ENCODE measurements around the gene CTXND1.

CTXND1 gene

GRCh38 chr15:80208758-80209734, 43.0 kb downstream of the CTXND1 start:
- no peak for DNase-seq (ENCODE audit: low read depth)

GRCh38 chr15:80207887-80208286, 44.1 kb downstream of the CTXND1 start:
- DNase-seq (ENCODE audit: low read depth): no peak

DNA sequence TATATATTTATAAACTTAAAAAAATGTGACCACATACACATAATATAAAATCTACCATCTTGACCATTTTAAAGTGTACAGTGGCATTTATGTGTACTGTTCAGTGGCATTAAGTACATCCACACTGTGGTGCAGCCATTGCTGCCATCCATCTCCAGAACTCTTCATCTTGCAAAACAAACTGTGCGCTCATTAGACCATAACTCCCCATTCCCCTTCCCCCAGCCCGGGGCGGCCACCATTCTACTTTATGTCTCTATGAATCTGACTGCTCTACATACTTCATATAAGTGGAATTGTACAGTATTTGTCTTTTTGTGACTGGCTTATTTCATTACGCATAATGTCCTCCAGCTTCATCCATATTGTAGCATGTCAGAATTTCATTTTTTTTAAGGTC, 47.8 kb downstream of the CTXND1 start:
- no peak for DNase-seq (ENCODE audit: low read depth)

DNA sequence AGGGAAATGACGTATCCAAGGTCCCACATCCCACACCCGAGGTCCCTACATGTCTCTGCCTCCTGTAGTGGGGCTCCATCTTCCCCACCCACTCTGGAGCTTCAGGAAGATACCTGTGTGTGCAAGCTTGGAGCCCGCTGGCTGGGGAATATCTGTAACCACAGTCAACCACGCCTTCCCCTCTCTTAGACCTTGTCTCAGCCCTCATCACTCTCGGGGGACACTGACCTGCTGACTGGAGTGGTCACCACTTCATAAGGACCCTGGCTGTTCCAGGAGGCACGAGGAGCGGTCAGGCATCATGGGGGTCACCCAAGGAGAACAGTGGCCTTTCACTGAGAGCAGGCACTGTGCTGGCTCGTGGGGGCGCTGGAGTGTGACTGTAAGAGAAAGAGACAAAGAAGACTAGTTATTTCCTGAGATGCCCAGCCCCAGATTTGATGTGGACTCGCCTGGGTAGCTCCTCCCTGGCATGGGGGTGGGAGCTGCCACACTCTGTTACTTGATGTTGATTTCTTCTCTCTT, 48.6 kb downstream of the CTXND1 start:
- DNase-seq (ENCODE audit: low read depth): no peak

- DNase-seq (ENCODE audit: low read depth): no peak
Measured at GRCh38 chr15:80202641-80203360, 49.2 kb downstream of the CTXND1 start.

DNA sequence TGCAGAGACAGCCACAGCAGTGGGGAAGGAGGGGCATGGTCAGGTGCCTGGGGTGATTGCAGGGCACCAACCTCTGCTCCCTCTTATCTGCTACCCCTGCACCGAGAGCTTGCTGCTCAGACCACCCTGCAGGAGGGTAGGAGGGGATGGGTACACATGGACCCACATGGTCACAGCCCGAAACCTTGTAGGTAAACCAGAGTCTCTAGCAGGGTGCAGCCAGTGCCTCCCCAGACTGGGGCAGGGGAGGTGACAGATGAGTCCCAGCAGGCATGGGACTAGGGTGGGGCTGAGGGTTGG, 50.0 kb downstream of the CTXND1 start:
- DNase-seq (ENCODE audit: low read depth): no peak

DNA sequence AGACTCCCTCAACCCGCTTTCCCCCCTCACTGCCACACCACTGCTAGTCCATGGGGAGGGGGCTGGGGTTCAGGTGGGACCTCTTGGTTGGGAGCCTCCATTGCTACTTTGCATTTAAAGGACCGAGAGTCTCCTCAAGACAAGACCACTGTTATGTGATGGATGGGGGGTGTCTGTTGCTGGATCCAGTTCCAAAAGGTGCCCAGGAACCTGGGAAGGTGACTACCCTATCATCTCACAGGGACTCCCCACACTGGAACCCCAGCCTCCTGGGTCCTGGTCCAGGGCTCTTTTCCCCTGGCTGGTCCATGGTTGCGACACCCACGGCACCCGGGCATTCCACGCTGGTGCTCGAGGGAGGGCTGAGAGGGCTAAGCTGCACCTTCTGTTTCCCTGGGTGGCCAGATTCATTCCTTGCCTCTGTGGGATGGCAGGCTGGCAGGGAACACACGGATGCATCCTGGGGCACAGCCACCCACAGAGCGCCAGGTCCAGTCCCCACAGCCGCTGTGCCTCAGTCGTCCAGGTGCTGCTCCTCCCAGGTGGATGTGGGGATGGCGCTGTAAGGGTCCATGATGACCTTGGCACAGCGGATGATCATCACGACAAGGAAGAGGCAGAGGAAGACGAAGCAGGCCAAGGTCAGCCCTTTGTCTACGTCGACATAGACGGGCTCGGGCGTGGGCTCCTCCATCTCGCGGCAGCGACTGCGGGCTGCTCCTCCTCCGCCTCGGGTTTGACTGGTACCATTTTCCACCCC, 50.6 kb downstream of the CTXND1 start:
- no peak for DNase-seq (ENCODE audit: low read depth)

DNA sequence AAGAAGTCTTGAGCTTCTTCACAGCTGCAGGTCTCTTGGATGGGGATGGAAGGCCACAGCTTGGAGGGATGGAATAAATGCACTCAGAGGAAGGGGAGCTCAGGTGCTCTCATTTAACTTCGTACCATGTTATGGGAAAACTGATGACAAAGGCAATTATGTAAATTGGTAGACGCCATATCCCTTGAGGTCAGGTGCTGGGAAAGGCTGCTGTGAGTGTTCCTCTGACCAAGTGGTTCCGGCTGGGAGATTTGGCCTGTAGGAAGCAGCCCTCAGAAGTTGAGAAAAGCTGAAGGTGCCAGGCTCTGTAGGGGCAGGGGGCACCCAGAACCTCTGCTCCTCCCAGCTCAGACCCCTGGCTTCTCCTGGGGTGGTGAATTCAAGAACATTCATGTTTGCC, 52.1 kb downstream of the CTXND1 start:
- DNase-seq (ENCODE audit: low read depth): no peak

DNA sequence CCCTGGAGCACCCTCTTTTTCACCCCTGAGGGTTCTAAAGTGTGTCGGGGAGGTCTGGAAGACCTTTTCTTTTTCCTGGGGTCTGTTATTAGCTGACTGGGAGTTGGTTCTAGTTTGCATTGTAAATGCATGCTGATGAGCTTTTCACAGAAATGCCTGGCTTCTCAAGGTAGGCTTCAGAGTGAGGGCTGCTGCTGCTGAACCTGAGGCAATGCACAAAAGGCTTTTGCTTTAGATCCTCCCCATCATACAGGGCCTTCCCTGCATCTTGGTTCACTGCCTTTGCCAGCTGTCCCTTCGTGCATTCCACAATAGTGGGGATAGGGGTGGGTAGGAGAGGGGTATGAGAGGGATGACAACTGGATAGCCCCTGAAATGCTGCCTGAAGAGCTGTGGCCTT, 52.6 kb downstream of the CTXND1 start:
- no peak for DNase-seq (ENCODE audit: low read depth)

DNA sequence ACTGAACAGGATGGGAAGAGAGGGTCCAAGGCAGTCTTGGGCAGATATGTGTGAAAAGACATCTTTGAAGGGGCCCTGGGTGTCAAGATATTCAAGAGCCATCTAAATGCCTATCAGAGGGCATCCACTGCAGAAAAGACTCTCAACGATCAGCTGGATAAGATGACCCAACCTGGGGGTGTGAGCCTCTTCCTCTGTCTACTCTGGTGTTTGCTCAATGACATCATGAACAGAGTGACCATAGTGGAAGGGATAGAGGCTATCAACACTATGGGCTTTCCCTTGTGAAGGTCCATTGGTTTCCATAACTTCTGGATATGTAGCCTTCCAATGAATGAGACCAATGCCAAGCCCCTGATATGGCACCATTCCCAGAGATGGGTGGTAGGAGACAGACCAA, 57.1 kb downstream of the CTXND1 start:
- DNase-seq (ENCODE audit: low read depth): no peak

GRCh38 chr15:80194186-80194585, 57.8 kb downstream of the CTXND1 start:
- DNase-seq (ENCODE audit: low read depth): no peak

DNA sequence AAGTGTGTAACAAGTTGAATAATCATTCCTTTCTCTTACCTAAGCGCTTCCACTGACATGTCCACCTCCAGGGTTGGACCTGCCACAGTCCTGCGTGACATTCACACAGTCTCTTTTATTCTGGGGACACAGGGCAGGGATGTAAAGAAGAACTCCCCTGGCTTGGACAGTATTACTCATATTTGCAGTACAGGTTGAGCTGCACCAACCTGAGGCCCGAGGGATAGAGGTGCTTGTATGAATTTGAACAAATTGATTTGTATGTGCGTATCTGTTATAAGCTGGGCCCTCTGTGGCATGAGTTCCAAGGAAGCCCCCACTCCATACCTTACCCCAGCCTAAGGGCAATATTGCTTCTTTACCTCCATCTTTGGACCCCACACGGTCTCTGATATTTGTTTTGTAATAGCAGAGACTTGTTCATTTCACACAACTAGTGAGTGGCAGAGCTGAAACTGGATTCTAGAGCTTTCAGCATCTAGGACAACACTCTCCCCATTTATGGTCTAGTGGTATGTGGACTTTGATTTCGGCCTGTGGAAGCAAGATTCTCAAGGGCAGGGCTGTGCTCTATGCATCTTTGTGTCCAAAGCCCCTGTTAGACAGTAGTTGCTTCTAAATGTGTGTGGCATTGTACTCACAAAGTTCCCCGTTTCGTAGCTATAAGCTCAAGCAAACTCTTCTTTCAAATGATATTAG, 60.0 kb downstream of the CTXND1 start:
- DNase-seq (ENCODE audit: low read depth): no peak

DNA sequence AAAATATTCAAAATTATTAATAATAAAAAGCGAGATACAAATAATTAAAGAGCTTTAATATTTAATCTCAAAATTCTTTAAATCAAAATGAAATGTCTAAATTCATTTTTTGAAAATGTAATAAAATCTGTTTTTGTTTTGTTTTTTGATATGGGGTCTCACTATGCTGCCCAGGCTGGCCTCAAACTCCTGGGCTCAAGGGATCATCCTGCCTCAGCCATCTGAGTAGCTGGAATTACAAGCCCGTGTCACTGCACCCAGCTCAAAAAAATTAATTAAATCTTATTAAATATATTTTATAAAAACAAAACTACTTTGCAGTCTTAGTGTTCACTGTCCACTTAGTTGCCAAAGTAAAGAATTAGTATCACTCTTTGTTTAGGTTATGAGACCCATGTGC, 60.8 kb downstream of the CTXND1 start:
- no peak for DNase-seq (ENCODE audit: low read depth)

- no peak for DNase-seq (ENCODE audit: low read depth)
Measured at GRCh38 chr15:80188251-80188650, 63.8 kb downstream of the CTXND1 start.

DNA sequence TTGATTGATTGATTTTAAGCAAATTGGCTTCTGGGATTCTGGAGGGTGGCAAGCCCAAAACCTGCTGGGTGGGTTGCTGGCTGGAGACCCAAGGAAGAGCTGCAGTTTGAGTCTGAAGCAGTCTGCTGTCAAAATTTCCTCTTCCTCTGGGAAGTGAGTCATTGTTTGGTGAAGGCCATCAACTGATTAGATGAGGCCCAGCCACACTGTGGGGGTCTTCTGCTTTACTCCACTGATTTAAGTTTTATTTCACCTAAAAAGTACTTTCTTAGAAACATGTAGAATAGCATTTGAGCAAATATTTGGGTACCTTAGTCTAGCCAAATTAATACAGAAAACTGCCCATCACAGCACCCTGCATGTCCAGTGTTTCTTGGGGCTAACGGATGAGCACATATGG, 65.4 kb downstream of the CTXND1 start:
- no peak for DNase-seq (ENCODE audit: low read depth)

GRCh38 chr15:80186066-80186465, 65.9 kb downstream of the CTXND1 start:
- no peak for DNase-seq (ENCODE audit: low read depth)

- DNase-seq (ENCODE audit: low read depth): no peak
Measured at GRCh38 chr15:80185152-80185551, 66.9 kb downstream of the CTXND1 start.

DNA sequence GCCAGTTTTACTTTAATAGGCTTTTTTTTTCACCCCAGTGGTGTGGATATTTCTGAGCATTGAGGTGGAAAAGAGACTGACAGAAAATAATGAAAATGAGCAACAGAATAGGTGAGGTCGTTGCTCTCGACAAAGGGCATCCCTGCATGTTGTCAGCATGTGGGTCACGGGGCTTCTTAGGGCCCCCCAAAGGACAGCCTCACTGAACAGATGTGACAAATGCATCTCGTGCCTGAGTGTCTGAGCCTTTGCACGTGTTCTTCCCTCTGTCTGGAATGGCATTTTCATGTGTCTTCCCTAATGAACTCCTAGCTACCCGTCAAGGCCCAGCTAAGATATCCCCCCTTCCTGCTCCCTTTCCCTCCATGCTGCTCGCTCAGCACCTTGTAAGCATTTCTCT, 67.5 kb downstream of the CTXND1 start:
- no peak for DNase-seq (ENCODE audit: low read depth)

DNA sequence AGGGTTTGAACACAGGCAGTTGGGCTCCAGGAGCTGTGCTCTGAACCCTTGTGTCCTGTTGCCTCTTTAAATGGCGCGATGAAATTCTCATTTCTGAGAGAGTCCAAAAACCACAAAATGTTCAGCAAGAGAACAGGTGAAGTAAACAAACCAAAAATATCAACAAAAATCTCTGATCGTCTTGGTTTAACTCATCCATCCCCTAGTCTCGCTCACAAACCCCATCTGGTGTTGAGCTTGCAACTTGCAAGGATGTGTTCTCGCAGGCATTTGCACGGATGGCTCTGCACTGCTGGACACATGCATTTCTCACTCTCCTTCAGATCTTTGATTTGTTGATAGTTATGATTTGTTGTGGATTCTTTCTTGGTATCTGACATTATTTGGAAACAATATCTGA, 68.1 kb downstream of the CTXND1 start:
- DNase-seq (ENCODE audit: low read depth): no peak

GRCh38 chr15:80183306-80183705, 68.7 kb downstream of the CTXND1 start:
- DNase-seq (ENCODE audit: low read depth): no peak

- no peak for DNase-seq (ENCODE audit: low read depth)
Measured at GRCh38 chr15:80182611-80183261, 69.3 kb downstream of the CTXND1 start.
